ENCODE results near the gene IMPDH2.
A peak's percentile ranks its signal among the peaks of the same experiment; 100 is the strongest.

- peak; percentile 21 for TF ChIP-seq CTCF (IDR thresholded peaks at IDR 0.05; ENCODE audit: low read depth, low read length, poor library complexity, severe bottlenecking)
- TF ChIP-seq EZH2phosphoT487 (IDR thresholded peaks at IDR 0.05; ENCODE audit: borderline replicate concordance, low read length) = no peak
Observed at GRCh38 chr3:49007771-49008528, 21.2 kb downstream of the IMPDH2 start.
